ENCODE measurements around the gene TTLL10. TPM values are rescaled to one million over a fixed set of nuclear protein-coding genes. Genes with fewer than 3 reads are reported as not detected.

The TTLL10 gene
- polyA plus RNA-seq, 1 of the 3 experiments (the other 2 are of a cell fraction), result not detected

GRCh38 chr1:1128454-1129139, 45.1 kb upstream of the TTLL10 start:
- Histone ChIP-seq H3K36me3 (replicated peaks in 1 of 2; ENCODE audit: control insufficient read depth in 1 of 2, insufficient read depth in 2 of 2, low read length in 1 of 2) (no peaks in the 10 kb centered on the region), H3K9me2 (no peaks in the 10 kb centered on the region), H3K4me2 (no peak overlapping the region), H3K9ac (no peak overlapping the region), H3K4me3 (ENCODE audit: low read depth in 2 of 2, low read length in 1 of 2) (no peak overlapping the region), H3K79me2 (ENCODE audit: insufficient read depth) (no peaks in the 10 kb centered on the region), H3F3A (replicated peaks; ENCODE audit: insufficient read depth) (peaks cover 2% of the 10 kb centered on the region), H3K4me1 (ENCODE audit: control insufficient read depth in 1 of 2, insufficient read depth in 2 of 2, low read depth in 1 of 2, low read length in 1 of 2) (no peaks in the 10 kb centered on the region), H3K27me3 (ENCODE audit: insufficient read depth) (no peaks in the 10 kb centered on the region), H4K20me1 (ENCODE audit: insufficient read depth) (no peaks in the 10 kb centered on the region), H2AFZ (ENCODE audit: low read depth) (no peak overlapping the region), H3K9me3 (no peaks in the 10 kb centered on the region), H3K27ac (ENCODE audit: low read depth in 2 of 2, low read length in 1 of 2) (no peak overlapping the region)
- TF ChIP-seq JUND (IDR thresholded peaks at IDR 0.05), result no peak
- no peak for TF ChIP-seq TAF1 (IDR thresholded peaks at IDR 0.05; ENCODE audit: borderline replicate concordance, low read depth, low read length)
- no peak for TF ChIP-seq GABPA (IDR thresholded peaks at IDR 0.05; ENCODE audit: low read depth)
- TF ChIP-seq, protein P1, sequence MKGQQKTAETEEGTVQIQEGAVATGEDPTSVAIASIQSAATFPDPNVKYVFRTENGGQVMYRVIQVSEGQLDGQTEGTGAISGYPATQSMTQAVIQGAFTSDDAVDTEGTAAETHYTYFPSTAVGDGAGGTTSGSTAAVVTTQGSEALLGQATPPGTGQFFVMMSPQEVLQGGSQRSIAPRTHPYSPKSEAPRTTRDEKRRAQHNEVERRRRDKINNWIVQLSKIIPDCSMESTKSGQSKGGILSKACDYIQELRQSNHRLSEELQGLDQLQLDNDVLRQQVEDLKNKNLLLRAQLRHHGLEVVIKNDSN (IDR thresholded peaks at IDR 0.05; ENCODE audit: borderline replicate concordance, low read depth), result no peak
- TF ChIP-seq RXRA (IDR thresholded peaks at IDR 0.05; ENCODE audit: borderline replicate concordance, low read depth), result no peak
- TF ChIP-seq RCOR1 (IDR thresholded peaks at IDR 0.05; ENCODE audit: low read length), result no peak
- no peak for TF ChIP-seq NFIC (IDR thresholded peaks at IDR 0.05; ENCODE audit: borderline replicate concordance)
- TF ChIP-seq EZH2phosphoT487 (IDR thresholded peaks at IDR 0.05; ENCODE audit: borderline replicate concordance, low read depth), result no peak
- TF ChIP-seq FOXJ3 (CRISPR knock-in tag; IDR thresholded peaks at IDR 0.05), result no peak
- TF ChIP-seq PBX3 (IDR thresholded peaks at IDR 0.05), result no peak
- TF ChIP-seq EP300 (IDR thresholded peaks at IDR 0.05; ENCODE audit: borderline replicate concordance in 1 of 2, low read depth in 1 of 2, low read length in 1 of 2), result no peak
- no peak for DNase-seq
- ChIA-PET POLR2A (no interaction called here), CTCF (interaction anchor here (1.2 to 1.9 kb wide), 2 partner anchors 122 to 146 kb away, joined by 3 to 6 read pairs; partner anchors contain the start of gene UBE2J2)
- 78% methylated on average over 19 of the region's 32 CpGs for WGBS (ENCODE audit: low lambda C conversion rate)

GRCh38 chr1:1129381-1129821, 44.3 kb upstream of the TTLL10 start:
- POLR2A ChIA-PET, result no interaction called here
- Histone ChIP-seq H3K36me3 (replicated peaks in 1 of 2; ENCODE audit: control insufficient read depth in 1 of 2, insufficient read depth in 2 of 2, low read length in 1 of 2) (no peaks in the 10 kb centered on the region), H3K9me2 (no peaks in the 10 kb centered on the region), H4K20me1 (ENCODE audit: insufficient read depth) (no peaks in the 10 kb centered on the region), H3K27ac (ENCODE audit: low read depth in 2 of 2, low read length in 1 of 2) (no peak overlapping the region), H3K4me1 (ENCODE audit: control insufficient read depth in 1 of 2, insufficient read depth in 2 of 2, low read depth in 1 of 2, low read length in 1 of 2) (no peaks in the 10 kb centered on the region), H3K4me2 (no peak overlapping the region), H3K27me3 (ENCODE audit: insufficient read depth) (no peaks in the 10 kb centered on the region), H2AFZ (ENCODE audit: low read depth) (no peak overlapping the region), H3K9ac (no peak overlapping the region), H3K4me3 (ENCODE audit: low read depth in 2 of 2, low read length in 1 of 2) (no peak overlapping the region), H3F3A (replicated peaks; ENCODE audit: insufficient read depth) (no peaks in the 10 kb centered on the region), H3K79me2 (ENCODE audit: insufficient read depth) (no peaks in the 10 kb centered on the region), H3K9me3 (no peaks in the 10 kb centered on the region)
- 82% methylated on average over 12 of the region's 19 CpGs for WGBS (ENCODE audit: low lambda C conversion rate)
- no peak for DNase-seq
- CTCF ChIA-PET, result interaction anchor here (1.2 to 1.9 kb wide), 4 partner anchors 8 to 162 kb away, joined by 3 to 14 read pairs (median 6); partner anchors contain the start of gene UBE2J2
- no peak for TF ChIP-seq MXI1 (IDR thresholded peaks at IDR 0.05; ENCODE audit: low read depth, low read length)
- no peak for TF ChIP-seq FOXJ3 (CRISPR knock-in tag; IDR thresholded peaks at IDR 0.05)
- no peak for TF ChIP-seq GATA2 (CRISPR knock-in tag; IDR thresholded peaks at IDR 0.05)
- no peak for TF ChIP-seq EZH2phosphoT487 (IDR thresholded peaks at IDR 0.05; ENCODE audit: borderline replicate concordance, low read depth)
- no peak for TF ChIP-seq FOXM1 (IDR thresholded peaks at IDR 0.05; ENCODE audit: low read depth)
- TF ChIP-seq, protein P1 (IDR thresholded peaks at IDR 0.05; ENCODE audit: borderline replicate concordance, low read depth), result no peak
- TF ChIP-seq YY1 (IDR thresholded peaks at IDR 0.05; ENCODE audit: low read depth), result no peak
- TF ChIP-seq JUND (IDR thresholded peaks at IDR 0.05), result no peak
- no peak for TF ChIP-seq TAF1 (IDR thresholded peaks at IDR 0.05; ENCODE audit: borderline replicate concordance, low read depth, low read length)
- no peak for TF ChIP-seq MEF2A (IDR thresholded peaks at IDR 0.05; ENCODE audit: borderline replicate concordance, low read depth)
- no peak for TF ChIP-seq PBX3 (IDR thresholded peaks at IDR 0.05)
- no peak for TF ChIP-seq NFIC (IDR thresholded peaks at IDR 0.05; ENCODE audit: borderline replicate concordance)
- TF ChIP-seq RCOR1 (IDR thresholded peaks at IDR 0.05; ENCODE audit: low read length), result no peak
- TF ChIP-seq POLR2AphosphoS5 (IDR thresholded peaks at IDR 0.05; ENCODE audit: low read depth, low read length), result no peak
- TF ChIP-seq, protein P2, sequence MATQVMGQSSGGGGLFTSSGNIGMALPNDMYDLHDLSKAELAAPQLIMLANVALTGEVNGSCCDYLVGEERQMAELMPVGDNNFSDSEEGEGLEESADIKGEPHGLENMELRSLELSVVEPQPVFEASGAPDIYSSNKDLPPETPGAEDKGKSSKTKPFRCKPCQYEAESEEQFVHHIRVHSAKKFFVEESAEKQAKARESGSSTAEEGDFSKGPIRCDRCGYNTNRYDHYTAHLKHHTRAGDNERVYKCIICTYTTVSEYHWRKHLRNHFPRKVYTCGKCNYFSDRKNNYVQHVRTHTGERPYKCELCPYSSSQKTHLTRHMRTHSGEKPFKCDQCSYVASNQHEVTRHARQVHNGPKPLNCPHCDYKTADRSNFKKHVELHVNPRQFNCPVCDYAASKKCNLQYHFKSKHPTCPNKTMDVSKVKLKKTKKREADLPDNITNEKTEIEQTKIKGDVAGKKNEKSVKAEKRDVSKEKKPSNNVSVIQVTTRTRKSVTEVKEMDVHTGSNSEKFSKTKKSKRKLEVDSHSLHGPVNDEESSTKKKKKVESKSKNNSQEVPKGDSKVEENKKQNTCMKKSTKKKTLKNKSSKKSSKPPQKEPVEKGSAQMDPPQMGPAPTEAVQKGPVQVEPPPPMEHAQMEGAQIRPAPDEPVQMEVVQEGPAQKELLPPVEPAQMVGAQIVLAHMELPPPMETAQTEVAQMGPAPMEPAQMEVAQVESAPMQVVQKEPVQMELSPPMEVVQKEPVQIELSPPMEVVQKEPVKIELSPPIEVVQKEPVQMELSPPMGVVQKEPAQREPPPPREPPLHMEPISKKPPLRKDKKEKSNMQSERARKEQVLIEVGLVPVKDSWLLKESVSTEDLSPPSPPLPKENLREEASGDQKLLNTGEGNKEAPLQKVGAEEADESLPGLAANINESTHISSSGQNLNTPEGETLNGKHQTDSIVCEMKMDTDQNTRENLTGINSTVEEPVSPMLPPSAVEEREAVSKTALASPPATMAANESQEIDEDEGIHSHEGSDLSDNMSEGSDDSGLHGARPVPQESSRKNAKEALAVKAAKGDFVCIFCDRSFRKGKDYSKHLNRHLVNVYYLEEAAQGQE (IDR thresholded peaks at IDR 0.05; ENCODE audit: low read depth, low read length), result no peak
- no peak for TF ChIP-seq RAD21 (IDR thresholded peaks at IDR 0.05; ENCODE audit: low read length)

Data from SK-N-SH (cell line).